Neural progenitor cell (in vitro differentiated cells): ENCODE data around the gene ATG16L1.

ENCODE experiments used
- CTCF ChIP-seq: fragments of 200-600 bp; sonication (generic); IDR thresholded peaks from 2 replicates; pipeline ENCODE4 v1.5.1; 2017; ENCODE audit warnings: antibody characterized with exemption, mild to moderate bottlenecking
- EZH2 ChIP-seq: fragments of 200-600 bp; sonication (generic); IDR thresholded peaks from 2 replicates; pipeline ENCODE4 v1.6.1; 2017; ENCODE audit warnings: antibody characterized with exemption, mild to moderate bottlenecking, moderate library complexity
- EZH2phosphoT487 ChIP-seq: fragments of 200-600 bp; sonication (generic); IDR thresholded peaks from 2 replicates; pipeline ENCODE4 v1.6.1; 2017; ENCODE audit warnings: antibody characterized with exemption

GRCh38 chr2:233332125-233332524, 80.7 kb downstream of the ATG16L1 start:
- TF ChIP-seq CTCF (no peak), EZH2 (no peak), EZH2phosphoT487 (no peak)
